GM10266 (cell line): ENCODE results near the gene NRSN1.
A peak's percentile ranks its signal among the peaks of the same experiment; 100 is the strongest.

ENCODE experiments used
- DNase-seq: peaks from one replicate; pipeline ENCODE4 v3.0.0; 2012; ENCODE audit errors: extremely low spot score
- CTCF ChIP-seq: IDR thresholded peaks from 2 replicates; pipeline ENCODE4 v1.5.1; 2012; ENCODE audit warnings: mild to moderate bottlenecking, low read depth; ENCODE audit not compliant: control insufficient read depth, insufficient read depth; ENCODE audit errors: missing control alignments

NRSN1 gene

GRCh38 chr6:24110417-24110816 is 15.6 kb upstream of the NRSN1 start:
- no peak for DNase-seq
- TF ChIP-seq CTCF, result no peak

DNA sequence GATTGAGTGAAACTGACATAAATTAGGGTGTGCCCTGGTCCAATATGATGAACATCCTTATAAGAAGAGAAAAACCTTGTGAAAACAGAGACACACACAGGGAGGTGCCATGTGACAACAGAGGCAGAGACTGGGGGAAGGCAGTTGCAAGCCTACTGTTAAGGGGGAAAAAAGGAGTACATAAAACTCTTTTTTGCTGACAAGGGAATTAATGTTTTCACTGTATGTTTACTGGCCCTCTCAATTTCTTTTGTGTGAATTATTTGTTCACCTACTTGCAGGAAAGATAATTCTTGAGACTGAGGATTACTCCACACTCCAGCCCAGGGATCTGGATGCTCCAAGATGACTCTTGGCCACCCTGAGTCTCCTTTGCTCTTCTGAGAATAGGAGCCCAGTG is 12.1 kb upstream of the NRSN1 start:
- DNase-seq, result no peak
- TF ChIP-seq CTCF, result no peak

- no peak for TF ChIP-seq CTCF
- DNase-seq, result no peak
These were observed 9.0 kb upstream of the NRSN1 start for GRCh38 chr6:24117021-24117420.

DNA sequence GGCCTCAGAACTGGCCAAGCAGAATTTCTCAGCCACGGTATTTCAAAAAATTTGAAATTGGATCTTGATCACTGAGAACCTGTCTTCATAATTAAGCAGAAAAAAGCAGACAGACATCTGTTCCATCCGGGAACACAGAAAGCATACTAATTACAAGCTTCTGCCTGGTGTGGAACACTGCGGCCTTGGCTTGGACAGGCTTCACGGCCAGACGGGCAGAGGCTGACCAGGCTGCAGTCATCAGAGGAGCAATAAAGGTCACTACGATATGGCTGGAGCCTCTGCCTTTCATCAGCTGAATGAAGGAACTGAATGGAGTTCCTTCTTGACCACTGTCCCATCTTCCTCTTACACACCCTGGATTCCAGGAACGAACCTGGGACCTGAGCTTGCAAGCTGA is 3.9 kb upstream of the NRSN1 start:
- no peak for TF ChIP-seq CTCF
- DNase-seq, result no peak

DNA sequence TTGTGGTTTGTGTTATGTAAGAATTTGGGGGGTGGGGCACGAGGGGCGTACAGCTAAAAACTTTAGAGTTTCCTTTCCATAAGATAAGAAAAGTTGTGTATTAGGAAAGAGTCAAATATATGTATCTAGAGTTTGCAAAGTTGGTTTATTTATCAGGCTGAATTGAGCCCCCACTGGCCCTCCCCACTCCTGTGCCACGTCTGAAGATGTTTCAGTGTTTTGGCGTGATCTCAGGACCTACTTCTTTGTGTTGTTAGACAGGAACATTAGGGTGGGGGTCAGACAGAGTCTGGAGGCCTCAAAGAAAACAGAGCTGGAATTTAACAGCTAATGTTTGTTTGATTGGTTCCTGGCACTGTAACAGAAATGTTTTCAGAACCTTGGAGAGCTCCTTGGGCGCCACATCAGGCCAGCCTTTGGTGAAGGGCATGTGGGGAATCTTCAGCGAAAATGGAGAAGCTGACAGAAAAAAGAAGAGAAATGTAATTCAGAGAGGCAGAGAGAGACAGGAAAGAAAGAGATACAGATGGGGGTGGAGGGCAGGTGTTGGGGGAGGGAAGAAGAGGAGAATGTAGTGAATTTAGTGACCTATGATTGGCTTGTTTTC is 674 bp downstream of the NRSN1 start:
- TF ChIP-seq CTCF, result no peak
- peak; percentile 64 for DNase-seq

- TF ChIP-seq CTCF, result no peak
- no peak for DNase-seq
These were observed 1.3 kb downstream of the NRSN1 start for GRCh38 chr6:24127316-24127715.

- DNase-seq, result no peak
- TF ChIP-seq CTCF, result no peak
These were observed 5.7 kb downstream of the NRSN1 start for GRCh38 chr6:24131751-24132150.
